ENCODE results near the gene THSD4. TPM values are rescaled to one million over a fixed set of nuclear protein-coding genes. Genes with fewer than 3 reads are reported as not detected.

The THSD4 gene
- polyA plus RNA-seq, 1 donor (not counting 4 experiments of a cell fraction or from before 2014, with no cell fraction given): 24.5 TPM

- Histone ChIP-seq H3K9me1 (ENCODE audit: control insufficient read depth, extremely low read depth, insufficient read depth, low read length) (no peaks in the 10 kb centered on the region), H4K20me1 (ENCODE audit: control insufficient read depth, extremely low read depth, insufficient read depth, low read length) (no peaks in the 10 kb centered on the region), H3K36me3 (ENCODE audit: control insufficient read depth in 2 of 2, extremely low read depth in 1 of 2, insufficient read depth in 2 of 2, low read length in 2 of 2) (peaks cover 0 to 2% of the 10 kb centered on the region in 2 experiments), H3K9ac (ENCODE audit: control insufficient read depth, extremely low read depth, insufficient read depth, low read length) (no peak overlapping the region), H2AFZ (ENCODE audit: control insufficient read depth, low read length) (no peak overlapping the region), H3K4me1 (ENCODE audit: control insufficient read depth, extremely low read depth, insufficient read depth, low read length) (no peaks in the 10 kb centered on the region), H3K79me2 (ENCODE audit: control insufficient read depth, insufficient read depth, low read length) (no peaks in the 10 kb centered on the region), H3K27me3 (ENCODE audit: control insufficient read depth, extremely low read depth, insufficient read depth, low read length) (no peaks in the 10 kb centered on the region), H3K9me3 (ENCODE audit: control insufficient read depth, low read depth, low read length) (no peaks in the 10 kb centered on the region), H3K27ac (ENCODE audit: control insufficient read depth, insufficient read depth, low read length) (no peak overlapping the region), H3K4me2 (ENCODE audit: control insufficient read depth, extremely low read depth, insufficient read depth, low read depth, low read length) (no peak overlapping the region), H3K4me3 (ENCODE audit: control insufficient read depth in 2 of 3, extremely low read depth in 1 of 3, insufficient read depth in 2 of 3, low read depth in 1 of 3, low read length in 3 of 3) (no peak overlapping the region)
- no peak for DNase-seq (ENCODE audit: low read depth, low spot score)
- no peak for FAIRE-seq
- dilution Hi-C loops (cut with MboI; ENCODE audit: extremely low pct_ligation_motif_present, low sequenced_read_pairs): no loop called here
- TF ChIP-seq EZH2 (IDR thresholded peaks at IDR 0.05; ENCODE audit: low read length) (no peak), CTCF (optimal IDR thresholded peaks at IDR 0.05 in 1 of 3, IDR thresholded peaks at IDR 0.05 in 1 of 3, conservative IDR thresholded peaks at IDR 0.05 in 1 of 3; ENCODE audit: extremely low read depth in 1 of 3, insufficient read depth in 2 of 3, low read length in 3 of 3) (no peak)
Measured at GRCh38 chr15:71386448-71387236, 271.4 kb downstream of the THSD4 start.

- no peaks in the 10 kb centered on the region for H3K9me3 ChIP-seq (ENCODE audit: control insufficient read depth, low read depth, low read length)
- dilution Hi-C loops (cut with MboI; ENCODE audit: extremely low pct_ligation_motif_present, low sequenced_read_pairs): no loop called here
- DNase-seq (ENCODE audit: low read depth, low spot score) (no peak), FAIRE-seq (no peak)
- no peaks in the 10 kb centered on the region for H3K79me2 ChIP-seq (ENCODE audit: control insufficient read depth, insufficient read depth, low read length)
- H3K4me2 ChIP-seq (ENCODE audit: control insufficient read depth, extremely low read depth, insufficient read depth, low read depth, low read length): no peak overlapping the region
- peaks cover 0 to 2% of the 10 kb centered on the region in 2 experiments for H3K36me3 ChIP-seq (ENCODE audit: control insufficient read depth in 2 of 2, extremely low read depth in 1 of 2, insufficient read depth in 2 of 2, low read length in 2 of 2)
- H3K27ac ChIP-seq (ENCODE audit: control insufficient read depth, insufficient read depth, low read length): no peak overlapping the region
- H3K9me1 ChIP-seq (ENCODE audit: control insufficient read depth, extremely low read depth, insufficient read depth, low read length): no peaks in the 10 kb centered on the region
- H4K20me1 ChIP-seq (ENCODE audit: control insufficient read depth, extremely low read depth, insufficient read depth, low read length): no peaks in the 10 kb centered on the region
- no peak overlapping the region for H3K4me3 ChIP-seq (ENCODE audit: control insufficient read depth in 2 of 3, extremely low read depth in 1 of 3, insufficient read depth in 2 of 3, low read depth in 1 of 3, low read length in 3 of 3)
- TF ChIP-seq CTCF (optimal IDR thresholded peaks at IDR 0.05 in 1 of 3, IDR thresholded peaks at IDR 0.05 in 1 of 3, conservative IDR thresholded peaks at IDR 0.05 in 1 of 3; ENCODE audit: extremely low read depth in 1 of 3, insufficient read depth in 2 of 3, low read length in 3 of 3): no peak
- no peak for TF ChIP-seq EZH2 (IDR thresholded peaks at IDR 0.05; ENCODE audit: low read length)
- no peaks in the 10 kb centered on the region for H3K27me3 ChIP-seq (ENCODE audit: control insufficient read depth, extremely low read depth, insufficient read depth, low read length)
- no peaks in the 10 kb centered on the region for H3K4me1 ChIP-seq (ENCODE audit: control insufficient read depth, extremely low read depth, insufficient read depth, low read length)
- no peak overlapping the region for H2AFZ ChIP-seq (ENCODE audit: control insufficient read depth, low read length)
- no peak overlapping the region for H3K9ac ChIP-seq (ENCODE audit: control insufficient read depth, extremely low read depth, insufficient read depth, low read length)
Measured at GRCh38 chr15:71387810-71388209, 272.5 kb downstream of the THSD4 start.
